Measurements from ENCODE around the gene PIGQ. TPM values are rescaled to one million over a fixed set of nuclear protein-coding genes. Genes with fewer than 3 reads are reported as not detected.

PIGQ gene
- total RNA-seq, 4 donors from 2014 or later = 10.0 to 56.9 (median 30.7) TPM

GRCh38 chr16:582218-582613 is 12.4 kb downstream of the PIGQ start:
- Histone ChIP-seq H3K36me3 (no peaks in the 10 kb centered on the region), H3K9me3 (no peaks in the 10 kb centered on the region), H3K27me3 (no peaks in the 10 kb centered on the region), H3K27ac (no peak overlapping the region), H3K4me1 (peaks cover 0 to 2% of the 10 kb centered on the region in 2 donors), H3K4me3 (no peak overlapping the region)
- intact Hi-C loops (cut with DNase I; ENCODE audit: low total_unique reads) = no loop called here
- no peak for DNase-seq
- TF ChIP-seq CTCF (IDR thresholded peaks at IDR 0.05) (no peak), POLR2A (IDR thresholded peaks at IDR 0.05) (no peak)

- no peaks in the 10 kb centered on the region for H3K27me3 ChIP-seq
- DNase-seq = no peak
- no peak for TF ChIP-seq POLR2A (IDR thresholded peaks at IDR 0.05)
- TF ChIP-seq CTCF (IDR thresholded peaks at IDR 0.05) = no peak
- H3K36me3 ChIP-seq = no peaks in the 10 kb centered on the region
- H3K4me1 ChIP-seq = peaks cover 0 to 7% of the 10 kb centered on the region in 2 donors
- no peak overlapping the region for H3K4me3 ChIP-seq
- no peak overlapping the region for H3K27ac ChIP-seq
- no peaks in the 10 kb centered on the region for H3K9me3 ChIP-seq
- intact Hi-C loops (cut with DNase I; ENCODE audit: low total_unique reads) = no loop called here
Measured at GRCh38 chr16:582614-583331, 13.0 kb downstream of the PIGQ start.

- H3K27ac ChIP-seq = no peak overlapping the region
- DNase-seq = no peak
- intact Hi-C loops (cut with DNase I; ENCODE audit: low total_unique reads) = no loop called here
Measured at GRCh38 chr16:583470-583814, 13.7 kb downstream of the PIGQ start.

GRCh38 chr16:583815-584591 is 14.2 kb downstream of the PIGQ start:
- Histone ChIP-seq H3K27me3 (no peaks in the 10 kb centered on the region), H3K9me3 (no peaks in the 10 kb centered on the region), H3K27ac (no peak overlapping the region), H3K4me3 (no peak overlapping the region), H3K36me3 (no peaks in the 10 kb centered on the region), H3K4me1 (peaks cover 0 to 15% of the 10 kb centered on the region in 2 donors)
- DNase-seq = peak in 1 of 2 donors; percentile 23
- intact Hi-C loops (cut with DNase I; ENCODE audit: low total_unique reads) = no loop called here
- TF ChIP-seq POLR2A (IDR thresholded peaks at IDR 0.05) (no peak), CTCF (IDR thresholded peaks at IDR 0.05) (no peak)

More at GRCh38 chr16:583470-583814, 13.7 kb downstream of the PIGQ start:
- H3K4me3 ChIP-seq = no peak overlapping the region
- H3K27me3 ChIP-seq = no peaks in the 10 kb centered on the region
- no peaks in the 10 kb centered on the region for H3K36me3 ChIP-seq
- no peak for TF ChIP-seq CTCF (IDR thresholded peaks at IDR 0.05)
- TF ChIP-seq POLR2A (IDR thresholded peaks at IDR 0.05) = no peak
- H3K4me1 ChIP-seq = peaks cover 0 to 13% of the 10 kb centered on the region in 2 donors
- H3K9me3 ChIP-seq = no peaks in the 10 kb centered on the region

GRCh38 chr16:585351-585750 is 15.6 kb downstream of the PIGQ start:
- Histone ChIP-seq H3K27me3 (no peaks in the 10 kb centered on the region), H3K4me1 (peaks cover 0 to 15% of the 10 kb centered on the region in 2 donors), H3K4me3 (no peak overlapping the region), H3K27ac (no peak overlapping the region), H3K36me3 (no peaks in the 10 kb centered on the region), H3K9me3 (no peaks in the 10 kb centered on the region)
- intact Hi-C loops (cut with DNase I; ENCODE audit: low total_unique reads) = no loop called here
- peak in 1 of 2 donors; percentile 22 for DNase-seq
- no peak for TF ChIP-seq POLR2A (IDR thresholded peaks at IDR 0.05)
- TF ChIP-seq CTCF (IDR thresholded peaks at IDR 0.05) = no peak
